Measurements from ENCODE around the gene PRIM1. TPM values are rescaled to one million over a fixed set of nuclear protein-coding genes. Genes with fewer than 3 reads are reported as not detected.

Gene PRIM1
- total RNA-seq, 1 experiment from 2014 or later, result 25.0 TPM

DNA sequence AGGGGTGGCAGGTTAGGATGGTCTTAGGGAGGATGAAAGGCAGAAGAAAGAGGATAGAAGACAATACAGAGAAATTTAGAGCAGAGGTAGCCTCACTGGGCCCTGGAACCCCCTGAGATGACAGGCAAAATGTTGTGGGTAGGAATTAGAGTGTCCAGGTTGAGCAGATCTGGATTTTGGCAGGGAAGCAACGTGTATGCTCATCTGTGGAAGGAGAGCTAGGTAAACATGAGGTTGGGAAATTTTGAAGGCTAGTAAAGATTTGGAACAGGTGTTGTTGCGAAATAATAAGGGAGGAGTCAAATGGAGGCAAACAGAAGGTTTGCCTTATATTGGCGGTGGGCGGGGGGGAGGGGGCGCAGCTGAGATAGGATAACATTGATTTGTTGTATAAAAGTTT, 16.3 kb upstream of the PRIM1 start:
- CTCF ChIA-PET, result no interaction called here
- in situ Hi-C loops (cut with HindIII; ENCODE audit: low pct_unique_long_range_greater_than_20kb, low sequenced_read_pairs), result no loop called here
- no peak for ATAC-seq

DNA sequence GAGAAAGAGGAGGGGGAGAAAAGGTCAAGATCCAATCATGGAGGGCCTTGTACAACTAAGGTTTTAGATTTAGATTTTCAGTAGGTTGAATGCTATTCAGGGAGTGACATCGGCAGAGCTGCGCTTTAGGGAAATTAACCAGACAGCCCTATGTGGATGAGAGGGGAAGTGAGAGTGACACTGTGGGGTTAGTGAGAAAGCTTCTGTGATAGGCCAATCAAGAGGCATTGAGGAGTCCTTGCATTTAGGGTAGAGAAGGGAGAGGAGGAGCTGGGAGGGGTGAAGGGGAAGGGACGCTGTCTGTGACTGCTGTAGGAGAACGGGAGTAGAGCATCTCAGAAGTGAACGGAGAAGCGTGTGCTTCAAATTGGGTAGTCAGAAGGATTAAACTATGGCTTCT, 14.4 kb upstream of the PRIM1 start:
- Histone ChIP-seq H3K9me3 (ENCODE audit: control insufficient read depth, insufficient read depth, low read depth, low read length) (no peaks in the 10 kb centered on the region), H3K4me3 (ENCODE audit: low read depth in 2 of 2, low read length in 2 of 2) (no peak overlapping the region), H3K27ac (ENCODE audit: low read length) (no peak overlapping the region), H3K27me3 (ENCODE audit: control insufficient read depth, insufficient read depth, low read length) (no peaks in the 10 kb centered on the region), H3K36me3 (ENCODE audit: control insufficient read depth, insufficient read depth, low read length) (no peaks in the 10 kb centered on the region), H3K4me1 (ENCODE audit: control insufficient read depth, insufficient read depth, low read length) (no peaks in the 10 kb centered on the region)
- ATAC-seq (no peak), DNase-seq (ENCODE audit: low read depth, low spot score) (no peak)
- intact Hi-C loops (cut with micrococcal nuclease; ENCODE audit: unreplicated experiment) (loop anchor here (10.0 kb wide), 1 partner anchor 78 kb away; no protein-coding TSS in a partner anchor), in situ Hi-C loops (cut with HindIII; ENCODE audit: low pct_unique_long_range_greater_than_20kb, low sequenced_read_pairs) (no loop called here)
- TF ChIP-seq TCF7L2 (IDR thresholded peaks at IDR 0.05; ENCODE audit: low read depth, low read length) (no peak), POLR2AphosphoS5 (IDR thresholded peaks at IDR 0.05; ENCODE audit: low read depth, low read length) (no peak), SIN3A (IDR thresholded peaks at IDR 0.05; ENCODE audit: borderline replicate concordance, insufficient read depth, low read depth, low read length) (no peak)
- TF ChIP-seq, protein P1, sequence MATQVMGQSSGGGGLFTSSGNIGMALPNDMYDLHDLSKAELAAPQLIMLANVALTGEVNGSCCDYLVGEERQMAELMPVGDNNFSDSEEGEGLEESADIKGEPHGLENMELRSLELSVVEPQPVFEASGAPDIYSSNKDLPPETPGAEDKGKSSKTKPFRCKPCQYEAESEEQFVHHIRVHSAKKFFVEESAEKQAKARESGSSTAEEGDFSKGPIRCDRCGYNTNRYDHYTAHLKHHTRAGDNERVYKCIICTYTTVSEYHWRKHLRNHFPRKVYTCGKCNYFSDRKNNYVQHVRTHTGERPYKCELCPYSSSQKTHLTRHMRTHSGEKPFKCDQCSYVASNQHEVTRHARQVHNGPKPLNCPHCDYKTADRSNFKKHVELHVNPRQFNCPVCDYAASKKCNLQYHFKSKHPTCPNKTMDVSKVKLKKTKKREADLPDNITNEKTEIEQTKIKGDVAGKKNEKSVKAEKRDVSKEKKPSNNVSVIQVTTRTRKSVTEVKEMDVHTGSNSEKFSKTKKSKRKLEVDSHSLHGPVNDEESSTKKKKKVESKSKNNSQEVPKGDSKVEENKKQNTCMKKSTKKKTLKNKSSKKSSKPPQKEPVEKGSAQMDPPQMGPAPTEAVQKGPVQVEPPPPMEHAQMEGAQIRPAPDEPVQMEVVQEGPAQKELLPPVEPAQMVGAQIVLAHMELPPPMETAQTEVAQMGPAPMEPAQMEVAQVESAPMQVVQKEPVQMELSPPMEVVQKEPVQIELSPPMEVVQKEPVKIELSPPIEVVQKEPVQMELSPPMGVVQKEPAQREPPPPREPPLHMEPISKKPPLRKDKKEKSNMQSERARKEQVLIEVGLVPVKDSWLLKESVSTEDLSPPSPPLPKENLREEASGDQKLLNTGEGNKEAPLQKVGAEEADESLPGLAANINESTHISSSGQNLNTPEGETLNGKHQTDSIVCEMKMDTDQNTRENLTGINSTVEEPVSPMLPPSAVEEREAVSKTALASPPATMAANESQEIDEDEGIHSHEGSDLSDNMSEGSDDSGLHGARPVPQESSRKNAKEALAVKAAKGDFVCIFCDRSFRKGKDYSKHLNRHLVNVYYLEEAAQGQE (IDR thresholded peaks at IDR 0.05; ENCODE audit: insufficient read depth in 1 of 2, low read depth in 2 of 2, low read length in 1 of 2), result no peak
- TF ChIP-seq, protein P2, sequence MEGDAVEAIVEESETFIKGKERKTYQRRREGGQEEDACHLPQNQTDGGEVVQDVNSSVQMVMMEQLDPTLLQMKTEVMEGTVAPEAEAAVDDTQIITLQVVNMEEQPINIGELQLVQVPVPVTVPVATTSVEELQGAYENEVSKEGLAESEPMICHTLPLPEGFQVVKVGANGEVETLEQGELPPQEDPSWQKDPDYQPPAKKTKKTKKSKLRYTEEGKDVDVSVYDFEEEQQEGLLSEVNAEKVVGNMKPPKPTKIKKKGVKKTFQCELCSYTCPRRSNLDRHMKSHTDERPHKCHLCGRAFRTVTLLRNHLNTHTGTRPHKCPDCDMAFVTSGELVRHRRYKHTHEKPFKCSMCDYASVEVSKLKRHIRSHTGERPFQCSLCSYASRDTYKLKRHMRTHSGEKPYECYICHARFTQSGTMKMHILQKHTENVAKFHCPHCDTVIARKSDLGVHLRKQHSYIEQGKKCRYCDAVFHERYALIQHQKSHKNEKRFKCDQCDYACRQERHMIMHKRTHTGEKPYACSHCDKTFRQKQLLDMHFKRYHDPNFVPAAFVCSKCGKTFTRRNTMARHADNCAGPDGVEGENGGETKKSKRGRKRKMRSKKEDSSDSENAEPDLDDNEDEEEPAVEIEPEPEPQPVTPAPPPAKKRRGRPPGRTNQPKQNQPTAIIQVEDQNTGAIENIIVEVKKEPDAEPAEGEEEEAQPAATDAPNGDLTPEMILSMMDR (IDR thresholded peaks at IDR 0.05), result no peak
- CTCF ChIA-PET, result no interaction called here
- POLR2A ChIA-PET, result no interaction called here
- BruUV-seq (replicated peaks), result no TSS peak

More for the DNA sequence above, 16.3 kb upstream of the PRIM1 start:
- DNase-seq (ENCODE audit: low read depth, low spot score), result no peak
- BruUV-seq (replicated peaks), result no TSS peak
- Histone ChIP-seq H3K27ac (ENCODE audit: low read length) (no peak overlapping the region), H3K4me1 (ENCODE audit: control insufficient read depth, insufficient read depth, low read length) (no peaks in the 10 kb centered on the region), H3K36me3 (ENCODE audit: control insufficient read depth, insufficient read depth, low read length) (no peaks in the 10 kb centered on the region), H3K27me3 (ENCODE audit: control insufficient read depth, insufficient read depth, low read length) (no peaks in the 10 kb centered on the region), H3K4me3 (ENCODE audit: low read depth in 2 of 2, low read length in 2 of 2) (no peak overlapping the region), H3K9me3 (ENCODE audit: control insufficient read depth, insufficient read depth, low read depth, low read length) (no peaks in the 10 kb centered on the region)
- TF ChIP-seq, protein P1 (IDR thresholded peaks at IDR 0.05; ENCODE audit: insufficient read depth in 1 of 2, low read depth in 2 of 2, low read length in 1 of 2), result no peak
- TF ChIP-seq POLR2AphosphoS5 (IDR thresholded peaks at IDR 0.05; ENCODE audit: low read depth, low read length) (no peak), TCF7L2 (IDR thresholded peaks at IDR 0.05; ENCODE audit: low read depth, low read length) (no peak), SIN3A (IDR thresholded peaks at IDR 0.05; ENCODE audit: borderline replicate concordance, insufficient read depth, low read depth, low read length) (no peak)
- TF ChIP-seq, protein P2 (IDR thresholded peaks at IDR 0.05), result no peak
- POLR2A ChIA-PET, result no interaction called here
- intact Hi-C loops (cut with micrococcal nuclease; ENCODE audit: unreplicated experiment), result loop anchor here (10.0 kb wide), 1 partner anchor 76 kb away; no protein-coding TSS in a partner anchor
